SK-N-SH (cell line): ENCODE measurements around the gene IFI27L1. TPM values are rescaled to one million over a fixed set of nuclear protein-coding genes. Genes with fewer than 3 reads are reported as not detected.

ENCODE experiments used
- CTCF ChIA-PET: fragments of 300-600, 350-600 bp; formaldehyde crosslinking; extraction: SDS; loops from one replicate; lab custom pipeline; 2021; lab: Yijun Ruan, JAX
- POLR2A ChIA-PET: fragments of 350-600 bp; sonication (Branson Sonifier 250); formaldehyde crosslinking; extraction: SDS; loops from one replicate; lab custom pipeline; 2020; ENCODE audit warnings: antibody characterized with exemption, inconsistent platforms; lab: Yijun Ruan, JAX
- DNase-seq: peaks from one replicate; pipeline ENCODE4 v3.0.0; 2012
- H2AFZ ChIP-seq: fragments of 200-600 bp; sonication (generic); 2 replicates; pipeline ENCODE4 v1.8.1; 2016; ENCODE audit warnings: antibody characterized with exemption, mild to moderate bottlenecking, low read depth
- H3F3A ChIP-seq: fragments of 200-600 bp; sonication (generic); replicated peaks from 2 replicates; pipeline ENCODE3; 2016; ENCODE audit warnings: antibody characterized with exemption, mild to moderate bottlenecking; ENCODE audit not compliant: insufficient read depth
- H3K27ac ChIP-seq, 2 experiments: fragments of 200-500 bp in 1 of 2; fragments of 200-600 bp in 1 of 2; sonication (Bioruptor generic) in 1 of 2; sonication (generic), shearing (Covaris generic) in 1 of 2; 2 replicates each; pipeline versions ENCODE4 v1.5.1 to v1.6.1; 2014 to 2016; ENCODE audit warnings: low read depth in 2 of 2, inconsistent platforms in 1 of 2, low read length in 1 of 2, mild to moderate bottlenecking in 1 of 2, mixed read lengths in 1 of 2
- H3K27me3 ChIP-seq: fragments of 200-600 bp; sonication (generic), shearing (Covaris generic); 2 replicates; pipeline ENCODE4 v1.6.1; 2016; ENCODE audit warnings: mixed run types; ENCODE audit not compliant: insufficient read depth
- H3K36me3 ChIP-seq, 2 experiments: fragments of 200-500 bp in 1 of 2; fragments of 200-600 bp in 1 of 2; sonication (Bioruptor generic) in 1 of 2; sonication (generic) in 1 of 2; replicated peaks in 1 of 2; 2 replicates each; pipeline versions ENCODE3 to v1.5.1; 2014 to 2016; ENCODE audit warnings: low read length in 1 of 2, mild to moderate bottlenecking in 1 of 2; ENCODE audit not compliant: insufficient read depth in 2 of 2, control insufficient read depth in 1 of 2
- H3K4me1 ChIP-seq, 2 experiments: fragments of 200-500 bp in 1 of 2; fragments of 200-600 bp in 1 of 2; sonication (Bioruptor generic) in 1 of 2; sonication (generic), shearing (Covaris generic) in 1 of 2; 2 replicates each; pipeline versions ENCODE4 v1.5.1 to v1.6.1; 2014 to 2016; ENCODE audit warnings: low read depth in 1 of 2, low read length in 1 of 2, mixed run types in 1 of 2; ENCODE audit not compliant: insufficient read depth in 2 of 2, control insufficient read depth in 1 of 2
- H3K4me2 ChIP-seq: fragments of 200-600 bp; sonication (generic), shearing (Covaris generic); 2 replicates; pipeline ENCODE4 v1.6.1; 2017; ENCODE audit warnings: mixed run types
- H3K4me3 ChIP-seq, 2 experiments: fragments of 200-500 bp in 1 of 2; fragments of 200-600 bp in 1 of 2; sonication (Bioruptor generic) in 1 of 2; sonication (generic), shearing (Covaris generic) in 1 of 2; 2 replicates each; pipeline versions ENCODE4 v1.5.1 to v1.8.1; 2014 to 2016; ENCODE audit warnings: low read depth in 2 of 2, inconsistent platforms in 1 of 2, low read length in 1 of 2, mild to moderate bottlenecking in 1 of 2, mixed read lengths in 1 of 2, moderate library complexity in 1 of 2
- H3K79me2 ChIP-seq: fragments of 200-600 bp; sonication (generic); 2 replicates; pipeline ENCODE4 v1.8.1; 2017; ENCODE audit warnings: mild to moderate bottlenecking; ENCODE audit not compliant: insufficient read depth
- H3K9ac ChIP-seq: fragments of 200-600 bp; sonication (generic); 2 replicates; pipeline ENCODE4 v1.6.1; 2017; ENCODE audit warnings: mixed run types
- H3K9me2 ChIP-seq: fragments of 200-600 bp; sonication (generic); 2 replicates; pipeline ENCODE4 v1.6.1; 2017; ENCODE audit warnings: mixed run types
- H3K9me3 ChIP-seq: fragments of 200-600 bp; sonication (generic); 2 replicates; pipeline ENCODE4 v1.6.1; 2017; ENCODE audit warnings: mixed run types, mild to moderate bottlenecking, moderate library complexity
- H4K20me1 ChIP-seq: fragments of 200-600 bp; sonication (generic); 2 replicates; pipeline ENCODE4 v1.6.1; 2017; ENCODE audit warnings: mild to moderate bottlenecking, mixed run types; ENCODE audit not compliant: insufficient read depth
- CHD2 ChIP-seq: fragments of 150-350 bp; IDR thresholded peaks from 2 replicates; pipeline ENCODE4 v1.6.1; 2018; ENCODE audit warnings: low read length; ENCODE audit not compliant: partially characterized antibody
- ELF1 ChIP-seq: IDR thresholded peaks from 2 replicates; pipeline ENCODE4 v1.4.0; 2012
- FOSL2 ChIP-seq: IDR thresholded peaks from 2 replicates; pipeline ENCODE4 v1.4.0; 2012; ENCODE audit warnings: low read depth, mild to moderate bottlenecking, moderate library complexity, borderline replicate concordance
- FOXJ3 ChIP-seq: sonication (generic); formaldehyde crosslinking; IDR thresholded peaks from 2 replicates; pipeline ENCODE4 v1.5.1; 2020; ENCODE audit warnings: mild to moderate bottlenecking, missing genetic modification reagents
- JUND ChIP-seq: IDR thresholded peaks from 2 replicates; pipeline ENCODE4 v1.4.0; 2012
- MEF2A ChIP-seq: IDR thresholded peaks from 2 replicates; pipeline ENCODE4 v1.4.0; 2012; ENCODE audit warnings: low read depth, borderline replicate concordance
- MXI1 ChIP-seq: IDR thresholded peaks from 2 replicates; pipeline ENCODE4 v1.6.1; 2012; ENCODE audit warnings: mild to moderate bottlenecking, low read depth, low read length, improper control_type of control experiment
- NFIC ChIP-seq: IDR thresholded peaks from 2 replicates; pipeline ENCODE4 v1.4.0; 2012; ENCODE audit warnings: borderline replicate concordance
- NRF1 ChIP-seq: IDR thresholded peaks from 2 replicates; pipeline ENCODE4 v1.6.1; 2012; ENCODE audit warnings: low read depth, mild to moderate bottlenecking, low read length
- POLR2AphosphoS5 ChIP-seq: IDR thresholded peaks from 2 replicates; pipeline ENCODE4 v1.6.1; 2012; ENCODE audit warnings: low read depth, low read length
- RAD21 ChIP-seq: IDR thresholded peaks from 2 replicates; pipeline ENCODE4 v1.6.1; 2012; ENCODE audit warnings: mild to moderate bottlenecking, low read length
- RXRA ChIP-seq: IDR thresholded peaks from 2 replicates; pipeline ENCODE4 v1.4.0; 2012; ENCODE audit warnings: low read depth, mild to moderate bottlenecking, borderline replicate concordance
- SMC3 ChIP-seq: IDR thresholded peaks from 2 replicates; pipeline ENCODE4 v1.6.1; 2012; ENCODE audit warnings: low read depth, low read length, improper control_type of control experiment
- TAF1 ChIP-seq: IDR thresholded peaks from 2 replicates; pipeline ENCODE4 v1.6.1; 2012; ENCODE audit warnings: low read depth, mild to moderate bottlenecking, low read length, moderate library complexity, borderline replicate concordance
- TEAD4 ChIP-seq: IDR thresholded peaks from 2 replicates; pipeline ENCODE4 v1.4.0; 2012; ENCODE audit warnings: mild to moderate bottlenecking, borderline replicate concordance; ENCODE audit not compliant: insufficient read depth
- YY1 ChIP-seq: IDR thresholded peaks from 2 replicates; pipeline ENCODE4 v1.4.0; 2012; ENCODE audit warnings: low read depth, mild to moderate bottlenecking
- WGBS: methylation state at CpG from one replicate; pipeline ENCODE4 v1.1.6; 2017; ENCODE audit warnings: low lambda C conversion rate; 5-methylcytosine and 5-hydroxymethylcytosine counted together
- polyA plus RNA-seq, 3 experiments: library from polyadenylated mRNA; depleted of rRNA; stranded (reverse); fragments of >200 nt; gene quantifications; 2 replicates each; pipeline ENCODE4 v1.2.3, GENCODE V29; 2012
- TF ChIP-seq, protein P1 (sequence below): fragments of 200-600 bp; sonication (generic); IDR thresholded peaks from 2 replicates; pipeline ENCODE4 v1.6.1; 2017; ENCODE audit warnings: antibody characterized with exemption, mild to moderate bottlenecking, moderate library complexity
- TF ChIP-seq, protein P2 (sequence below): IDR thresholded peaks from 2 replicates; pipeline ENCODE4 v1.6.1; 2012; ENCODE audit warnings: mild to moderate bottlenecking, low read depth, low read length, moderate library complexity
- TF ChIP-seq, protein P3 (sequence below): IDR thresholded peaks from 2 replicates; pipeline ENCODE4 v1.4.0; 2012; ENCODE audit warnings: low read depth, borderline replicate concordance
- TF ChIP-seq, protein P4 (sequence below): fragments of 150-350 bp; IDR thresholded peaks from 2 replicates; pipeline ENCODE4 v1.6.1; 2017; ENCODE audit warnings: antibody characterized with exemption, low read length, low read depth, borderline replicate concordance
- TF ChIP-seq, protein P5 (sequence below): IDR thresholded peaks from 2 replicates; pipeline ENCODE4; 2012
- TF ChIP-seq, protein P6 (sequence below): fragments of 150-350 bp; IDR thresholded peaks from 2 replicates; pipeline ENCODE4 v1.6.1; 2016; ENCODE audit warnings: mild to moderate bottlenecking, low read depth, low read length

IFI27L1 gene, protein sequence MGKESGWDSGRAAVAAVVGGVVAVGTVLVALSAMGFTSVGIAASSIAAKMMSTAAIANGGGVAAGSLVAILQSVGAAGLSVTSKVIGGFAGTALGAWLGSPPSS
- 35.3 and 41.1 TPM in 2 replicates for polyA plus RNA-seq (2012; rRNA removed)
- polyA plus RNA-seq (2012; cell fraction: cytosol; rRNA removed) = 31.2 and 32.9 TPM in 2 replicates
- polyA plus RNA-seq (2012; cell fraction: nucleus; rRNA removed) = 31.6 and 36.7 TPM in 2 replicates

DNA sequence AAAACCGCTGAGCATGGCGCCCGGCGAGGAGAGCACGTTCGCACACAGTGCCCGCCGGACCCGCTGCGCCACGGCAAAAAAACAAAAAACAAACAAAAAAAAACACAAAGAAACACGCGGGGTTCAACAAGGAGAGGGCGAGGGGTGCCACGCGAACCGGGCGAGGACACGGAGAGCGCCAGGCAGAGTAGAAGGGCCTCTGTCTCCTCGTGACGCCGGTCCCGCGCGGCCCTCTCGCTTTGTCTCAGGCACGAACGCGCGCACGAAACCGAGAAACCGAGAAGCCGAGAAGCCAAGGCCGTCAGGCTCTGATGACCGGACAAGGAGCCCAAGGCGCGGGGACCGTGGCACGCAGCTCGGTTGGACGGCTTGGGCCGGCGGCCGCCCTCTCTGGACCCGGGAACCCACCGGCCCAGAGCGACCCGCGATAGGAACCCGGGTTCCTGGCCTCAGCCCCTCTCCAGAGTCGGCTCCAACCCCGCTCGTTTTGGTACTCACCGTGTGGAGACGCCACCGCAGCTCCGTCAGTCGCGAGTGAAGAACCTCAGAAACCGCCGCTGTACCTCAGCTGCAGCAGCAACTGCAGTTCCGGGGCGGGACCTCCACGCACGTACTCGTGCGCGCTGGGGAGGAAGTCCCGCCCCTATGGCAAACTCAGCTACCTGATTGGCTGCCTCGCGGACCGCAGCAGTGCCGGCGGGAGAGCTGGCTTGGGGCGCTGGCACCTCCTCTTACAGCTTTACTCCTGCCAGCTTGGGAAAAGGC lies at the start of gene IFI27L1, which contains the start of gene DDX24:
IFI27L1 (plus strand) TSS at position 690 of the 765 bp plus-strand sequence. CDS start 15,628 bp downstream, outside the sequence.
DDX24 (minus strand) TSS at position 582 of the 765 bp plus-strand sequence. CDS start 1,460 bp downstream, outside the sequence.
- POLR2A ChIA-PET = interaction anchor here (1.1 kb wide), 1 partner anchor 35 kb away, joined by 4 read pairs; no protein-coding TSS in a partner anchor
- peaks cover 30% of the 10 kb centered on the region for H4K20me1 ChIP-seq
- TF ChIP-seq ELF1 = peak; percentile 38; the same call in 1 of the 2 replicates
- no peak for TF ChIP-seq NFIC
- peak; percentile 85; the same call in 1 of the 2 replicates for TF ChIP-seq POLR2AphosphoS5
- TF ChIP-seq FOSL2 = no peak
- peak; percentile 63; the same call in 1 of the 2 replicates for TF ChIP-seq MXI1
- TF ChIP-seq TEAD4 = no peak
- TF ChIP-seq SMC3 = 0 out of 2 replicates have a peak, but pooled peaks have one; percentile 2
- TF ChIP-seq, protein P1, sequence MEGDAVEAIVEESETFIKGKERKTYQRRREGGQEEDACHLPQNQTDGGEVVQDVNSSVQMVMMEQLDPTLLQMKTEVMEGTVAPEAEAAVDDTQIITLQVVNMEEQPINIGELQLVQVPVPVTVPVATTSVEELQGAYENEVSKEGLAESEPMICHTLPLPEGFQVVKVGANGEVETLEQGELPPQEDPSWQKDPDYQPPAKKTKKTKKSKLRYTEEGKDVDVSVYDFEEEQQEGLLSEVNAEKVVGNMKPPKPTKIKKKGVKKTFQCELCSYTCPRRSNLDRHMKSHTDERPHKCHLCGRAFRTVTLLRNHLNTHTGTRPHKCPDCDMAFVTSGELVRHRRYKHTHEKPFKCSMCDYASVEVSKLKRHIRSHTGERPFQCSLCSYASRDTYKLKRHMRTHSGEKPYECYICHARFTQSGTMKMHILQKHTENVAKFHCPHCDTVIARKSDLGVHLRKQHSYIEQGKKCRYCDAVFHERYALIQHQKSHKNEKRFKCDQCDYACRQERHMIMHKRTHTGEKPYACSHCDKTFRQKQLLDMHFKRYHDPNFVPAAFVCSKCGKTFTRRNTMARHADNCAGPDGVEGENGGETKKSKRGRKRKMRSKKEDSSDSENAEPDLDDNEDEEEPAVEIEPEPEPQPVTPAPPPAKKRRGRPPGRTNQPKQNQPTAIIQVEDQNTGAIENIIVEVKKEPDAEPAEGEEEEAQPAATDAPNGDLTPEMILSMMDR = no peak
- TF ChIP-seq, protein P2, sequence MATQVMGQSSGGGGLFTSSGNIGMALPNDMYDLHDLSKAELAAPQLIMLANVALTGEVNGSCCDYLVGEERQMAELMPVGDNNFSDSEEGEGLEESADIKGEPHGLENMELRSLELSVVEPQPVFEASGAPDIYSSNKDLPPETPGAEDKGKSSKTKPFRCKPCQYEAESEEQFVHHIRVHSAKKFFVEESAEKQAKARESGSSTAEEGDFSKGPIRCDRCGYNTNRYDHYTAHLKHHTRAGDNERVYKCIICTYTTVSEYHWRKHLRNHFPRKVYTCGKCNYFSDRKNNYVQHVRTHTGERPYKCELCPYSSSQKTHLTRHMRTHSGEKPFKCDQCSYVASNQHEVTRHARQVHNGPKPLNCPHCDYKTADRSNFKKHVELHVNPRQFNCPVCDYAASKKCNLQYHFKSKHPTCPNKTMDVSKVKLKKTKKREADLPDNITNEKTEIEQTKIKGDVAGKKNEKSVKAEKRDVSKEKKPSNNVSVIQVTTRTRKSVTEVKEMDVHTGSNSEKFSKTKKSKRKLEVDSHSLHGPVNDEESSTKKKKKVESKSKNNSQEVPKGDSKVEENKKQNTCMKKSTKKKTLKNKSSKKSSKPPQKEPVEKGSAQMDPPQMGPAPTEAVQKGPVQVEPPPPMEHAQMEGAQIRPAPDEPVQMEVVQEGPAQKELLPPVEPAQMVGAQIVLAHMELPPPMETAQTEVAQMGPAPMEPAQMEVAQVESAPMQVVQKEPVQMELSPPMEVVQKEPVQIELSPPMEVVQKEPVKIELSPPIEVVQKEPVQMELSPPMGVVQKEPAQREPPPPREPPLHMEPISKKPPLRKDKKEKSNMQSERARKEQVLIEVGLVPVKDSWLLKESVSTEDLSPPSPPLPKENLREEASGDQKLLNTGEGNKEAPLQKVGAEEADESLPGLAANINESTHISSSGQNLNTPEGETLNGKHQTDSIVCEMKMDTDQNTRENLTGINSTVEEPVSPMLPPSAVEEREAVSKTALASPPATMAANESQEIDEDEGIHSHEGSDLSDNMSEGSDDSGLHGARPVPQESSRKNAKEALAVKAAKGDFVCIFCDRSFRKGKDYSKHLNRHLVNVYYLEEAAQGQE = no peak
- TF ChIP-seq, protein P3, sequence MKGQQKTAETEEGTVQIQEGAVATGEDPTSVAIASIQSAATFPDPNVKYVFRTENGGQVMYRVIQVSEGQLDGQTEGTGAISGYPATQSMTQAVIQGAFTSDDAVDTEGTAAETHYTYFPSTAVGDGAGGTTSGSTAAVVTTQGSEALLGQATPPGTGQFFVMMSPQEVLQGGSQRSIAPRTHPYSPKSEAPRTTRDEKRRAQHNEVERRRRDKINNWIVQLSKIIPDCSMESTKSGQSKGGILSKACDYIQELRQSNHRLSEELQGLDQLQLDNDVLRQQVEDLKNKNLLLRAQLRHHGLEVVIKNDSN = no peak
- no peak for TF ChIP-seq RAD21
- TF ChIP-seq FOXJ3 (CRISPR knock-in tag) = no peak
- TF ChIP-seq, protein P4, sequence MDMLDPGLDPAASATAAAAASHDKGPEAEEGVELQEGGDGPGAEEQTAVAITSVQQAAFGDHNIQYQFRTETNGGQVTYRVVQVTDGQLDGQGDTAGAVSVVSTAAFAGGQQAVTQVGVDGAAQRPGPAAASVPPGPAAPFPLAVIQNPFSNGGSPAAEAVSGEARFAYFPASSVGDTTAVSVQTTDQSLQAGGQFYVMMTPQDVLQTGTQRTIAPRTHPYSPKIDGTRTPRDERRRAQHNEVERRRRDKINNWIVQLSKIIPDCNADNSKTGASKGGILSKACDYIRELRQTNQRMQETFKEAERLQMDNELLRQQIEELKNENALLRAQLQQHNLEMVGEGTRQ = no peak
- TF ChIP-seq YY1 = peak; percentile 52; the same call in 1 of the 2 replicates
- TF ChIP-seq NRF1 = no peak
- TF ChIP-seq TAF1 = peak; percentile 85
- no peak for TF ChIP-seq RXRA
- peak; percentile 65 for TF ChIP-seq CHD2
- TF ChIP-seq, protein P5, sequence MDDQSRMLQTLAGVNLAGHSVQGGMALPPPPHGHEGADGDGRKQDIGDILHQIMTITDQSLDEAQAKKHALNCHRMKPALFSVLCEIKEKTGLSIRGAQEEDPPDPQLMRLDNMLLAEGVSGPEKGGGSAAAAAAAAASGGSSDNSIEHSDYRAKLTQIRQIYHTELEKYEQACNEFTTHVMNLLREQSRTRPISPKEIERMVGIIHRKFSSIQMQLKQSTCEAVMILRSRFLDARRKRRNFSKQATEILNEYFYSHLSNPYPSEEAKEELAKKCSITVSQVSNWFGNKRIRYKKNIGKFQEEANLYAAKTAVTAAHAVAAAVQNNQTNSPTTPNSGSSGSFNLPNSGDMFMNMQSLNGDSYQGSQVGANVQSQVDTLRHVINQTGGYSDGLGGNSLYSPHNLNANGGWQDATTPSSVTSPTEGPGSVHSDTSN = no peak
- TF ChIP-seq JUND = no peak
- TF ChIP-seq, protein P6, sequence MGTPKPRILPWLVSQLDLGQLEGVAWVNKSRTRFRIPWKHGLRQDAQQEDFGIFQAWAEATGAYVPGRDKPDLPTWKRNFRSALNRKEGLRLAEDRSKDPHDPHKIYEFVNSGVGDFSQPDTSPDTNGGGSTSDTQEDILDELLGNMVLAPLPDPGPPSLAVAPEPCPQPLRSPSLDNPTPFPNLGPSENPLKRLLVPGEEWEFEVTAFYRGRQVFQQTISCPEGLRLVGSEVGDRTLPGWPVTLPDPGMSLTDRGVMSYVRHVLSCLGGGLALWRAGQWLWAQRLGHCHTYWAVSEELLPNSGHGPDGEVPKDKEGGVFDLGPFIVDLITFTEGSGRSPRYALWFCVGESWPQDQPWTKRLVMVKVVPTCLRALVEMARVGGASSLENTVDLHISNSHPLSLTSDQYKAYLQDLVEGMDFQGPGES = no peak
- TF ChIP-seq MEF2A = no peak

More for the DNA sequence above, at the start of gene IFI27L1, which contains the start of gene DDX24:
- H3K9me3 ChIP-seq = no peaks in the 10 kb centered on the region; the same call in 1 of the 2 replicates
- H3K4me2 ChIP-seq = peak within 1 kb of the TSS; percentile 94
- peak within 1 kb of the TSS; percentile 98 for H2AFZ ChIP-seq
- no peaks in the 10 kb centered on the region for H3K27me3 ChIP-seq
- H3K79me2 ChIP-seq = peaks cover 67% of the 10 kb centered on the region
- no peaks in the 10 kb centered on the region for H3F3A ChIP-seq
- no peaks in the 10 kb centered on the region for H3K9me2 ChIP-seq
- H3K4me3 ChIP-seq = peak within 1 kb of the TSS; percentile 96 to 99
- H3K27ac ChIP-seq = peak within 1 kb of the TSS; percentile 81 to 85
- peak within 1 kb of the TSS; percentile 83 for H3K9ac ChIP-seq
- H3K36me3 ChIP-seq = peaks cover 26 to 27% of the 10 kb centered on the region in 2 experiments
- DNase-seq = peak; percentile 97
- H3K4me1 ChIP-seq = peaks cover 12 to 30% of the 10 kb centered on the region in 2 experiments; a peak in 3 of 4 replicates
- 3% methylated on average over 26 of the region's 77 CpGs for WGBS
- CTCF ChIA-PET = interaction anchor here (1.0 to 2.6 kb wide), 4 partner anchors 16 to 56 kb away, joined by 3 to 14 read pairs (median 4); partner anchors contain the start of gene IFI27L2
